ENCODE measurements around the gene LDB1. TPM values are rescaled to one million over a fixed set of nuclear protein-coding genes. Genes with fewer than 3 reads are reported as not detected.

LDB1 gene
- total and polyA plus RNA-seq, 2 of the 13 experiments (the other 11 are each of a cell fraction or from before 2014, with no cell fraction given), result 17.2 to 45.5 TPM

DNA sequence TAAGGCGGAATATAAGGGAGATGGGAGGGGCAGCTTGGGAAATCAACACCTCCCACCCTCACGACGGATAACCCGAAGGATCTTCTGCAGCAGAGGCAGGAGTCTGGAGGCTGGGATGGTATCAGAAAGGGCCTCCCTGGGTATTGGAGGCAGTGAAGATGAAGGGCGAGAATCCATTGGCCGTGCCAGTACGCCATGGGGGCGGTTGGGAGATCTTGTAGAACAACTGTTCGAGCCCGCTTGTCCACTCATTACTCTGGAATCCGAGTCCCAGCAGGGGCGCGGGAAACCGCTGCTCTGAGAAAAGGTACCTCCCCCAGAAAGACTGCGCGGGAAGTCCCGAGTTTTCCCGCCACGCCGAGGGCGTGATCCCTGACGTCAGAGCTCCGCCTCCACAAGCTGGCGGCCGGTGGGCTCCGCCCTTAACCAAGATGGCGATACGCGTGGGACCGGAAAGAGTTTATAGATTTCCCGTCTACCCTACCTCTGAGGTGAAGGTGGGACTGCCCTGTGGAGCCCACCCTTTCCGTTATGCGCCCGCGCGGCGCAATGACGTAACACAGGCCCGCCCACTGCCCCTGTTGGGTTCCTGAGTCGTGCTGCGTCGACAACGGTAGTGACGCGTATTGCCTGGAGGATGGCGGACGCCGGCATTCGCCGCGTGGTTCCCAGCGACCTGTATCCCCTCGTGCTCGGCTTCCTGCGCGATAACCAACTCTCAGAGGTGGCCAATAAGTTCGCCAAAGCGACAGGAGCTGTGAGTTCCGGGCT lies 31.8 kb upstream of the LDB1 start, which contains the start of gene NOLC1 (continued):
- peak in 1 of 2 experiments; percentile 88; a peak in 3 of 4 replicates for TF ChIP-seq KLF16 (CRISPR knock-in tag; IDR thresholded peaks at IDR 0.05)
- TF ChIP-seq ZNF136 (CRISPR knock-in tag; IDR thresholded peaks at IDR 0.05; ENCODE audit: low read depth), result peak; percentile 93; the same call in 1 of the 2 replicates
- peak; percentile 96 for TF ChIP-seq ATF7-NPFF (CRISPR knock-in tag; IDR thresholded peaks at IDR 0.05; ENCODE audit: low read depth)
- TF ChIP-seq ZNF143 (CRISPR knock-in tag; IDR thresholded peaks at IDR 0.05), result peak; percentile 89
- TF ChIP-seq TCF12 (IDR thresholded peaks at IDR 0.05), result no peak
- peak; percentile 91 for TF ChIP-seq TCF12 (CRISPR knock-in tag; IDR thresholded peaks at IDR 0.05)
- TF ChIP-seq CREM (IDR thresholded peaks at IDR 0.05), result peak; percentile 100
- peak; percentile 90 for TF ChIP-seq CREM (CRISPR knock-in tag; IDR thresholded peaks at IDR 0.05)
- TF ChIP-seq ZNF333 (CRISPR knock-in tag; IDR thresholded peaks at IDR 0.05; ENCODE audit: borderline replicate concordance), result no peak; the same call in 1 of the 2 replicates
- TF ChIP-seq, protein P1, sequence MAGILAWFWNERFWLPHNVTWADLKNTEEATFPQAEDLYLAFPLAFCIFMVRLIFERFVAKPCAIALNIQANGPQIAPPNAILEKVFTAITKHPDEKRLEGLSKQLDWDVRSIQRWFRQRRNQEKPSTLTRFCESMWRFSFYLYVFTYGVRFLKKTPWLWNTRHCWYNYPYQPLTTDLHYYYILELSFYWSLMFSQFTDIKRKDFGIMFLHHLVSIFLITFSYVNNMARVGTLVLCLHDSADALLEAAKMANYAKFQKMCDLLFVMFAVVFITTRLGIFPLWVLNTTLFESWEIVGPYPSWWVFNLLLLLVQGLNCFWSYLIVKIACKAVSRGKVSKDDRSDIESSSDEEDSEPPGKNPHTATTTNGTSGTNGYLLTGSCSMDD (CRISPR knock-in tag; IDR thresholded peaks at IDR 0.05), result no peak
- TF ChIP-seq ZSCAN12 (CRISPR knock-in tag; IDR thresholded peaks at IDR 0.05), result no peak; the same call in 1 of the 2 replicates
- TF ChIP-seq IRF9 (CRISPR knock-in tag; IDR thresholded peaks at IDR 0.05; ENCODE audit: borderline replicate concordance), result peak; percentile 89; the same call in 1 of the 2 replicates
- peak; percentile 35; the same call in 1 of the 2 replicates for TF ChIP-seq NCOR1 (IDR thresholded peaks at IDR 0.05; ENCODE audit: borderline replicate concordance, low read length)
- peak; percentile 3; the same call in 1 of the 2 replicates for TF ChIP-seq PRDM4 (CRISPR knock-in tag; IDR thresholded peaks at IDR 0.05; ENCODE audit: borderline replicate concordance)
- peak; percentile 94 for TF ChIP-seq PHF20 (CRISPR knock-in tag; IDR thresholded peaks at IDR 0.05)
- TF ChIP-seq DBP (CRISPR knock-in tag; IDR thresholded peaks at IDR 0.05; ENCODE audit: not compliant biosample characterization), result peak; percentile 69
- TF ChIP-seq HOXA3 (CRISPR knock-in tag; IDR thresholded peaks at IDR 0.05), result peak; percentile 100
- TF ChIP-seq SAP130 (CRISPR knock-in tag; IDR thresholded peaks at IDR 0.05; ENCODE audit: low read depth), result peak; percentile 97
- TF ChIP-seq GTF2F1 (IDR thresholded peaks at IDR 0.05; ENCODE audit: low read length), result no peak
- no peak for TF ChIP-seq LBX2 (CRISPR knock-in tag; IDR thresholded peaks at IDR 0.05; ENCODE audit: borderline replicate concordance)
- TF ChIP-seq ZNF546 (CRISPR knock-in tag; conservative IDR thresholded peaks at IDR 0.05), result peak; percentile 93; the same call in 1 of the 2 replicates
- TF ChIP-seq CC2D1A (CRISPR knock-in tag; IDR thresholded peaks at IDR 0.05), result 0 out of 2 replicates have a peak, but pooled peaks have one; percentile 90
- TF ChIP-seq NFKB2 (CRISPR knock-in tag; IDR thresholded peaks at IDR 0.05; ENCODE audit: borderline replicate concordance), result peak; percentile 95; the same call in 1 of the 2 replicates
- TF ChIP-seq ZNF75D (CRISPR knock-in tag; IDR thresholded peaks at IDR 0.05; ENCODE audit: borderline replicate concordance), result no peak
- no peak for TF ChIP-seq MAFG (CRISPR knock-in tag; IDR thresholded peaks at IDR 0.05)
